Loucy (cell line): Measurements from ENCODE around the gene MTPN.

ENCODE experiments used
- EZH2phosphoT487 ChIP-seq: fragments of 200-600 bp; IDR thresholded peaks from 2 replicates; pipeline ENCODE4 v1.6.1; 2018; ENCODE audit warnings: antibody characterized with exemption, mild to moderate bottlenecking, moderate library complexity, borderline replicate concordance
- TF ChIP-seq, protein P1 (sequence below): fragments of 200-600 bp; sonication (generic); conservative IDR thresholded peaks from 2 replicates; pipeline ENCODE4 v1.5.1; 2014; ENCODE audit warnings: mild to moderate bottlenecking, antibody characterized with exemption, low read length

DNA sequence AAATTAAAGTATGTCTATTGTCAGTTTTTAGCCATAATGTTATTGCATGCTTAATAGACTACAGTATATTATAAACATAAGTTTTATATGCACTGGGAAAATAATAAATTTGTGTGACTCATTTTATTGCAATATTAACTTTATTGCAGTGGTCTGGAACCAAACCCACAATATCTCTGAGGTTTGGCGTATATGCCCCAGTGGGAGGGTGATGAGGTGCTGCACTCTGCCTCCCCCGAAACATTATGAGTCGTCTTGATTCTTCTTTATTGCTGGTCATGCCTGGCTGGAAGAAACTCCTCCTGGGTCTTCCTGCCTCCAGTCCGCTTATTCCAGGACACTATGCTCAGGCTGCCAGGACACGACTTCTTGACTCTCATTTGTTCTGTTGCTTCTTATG, 88.4 kb downstream of the MTPN start:
- TF ChIP-seq, protein P1, sequence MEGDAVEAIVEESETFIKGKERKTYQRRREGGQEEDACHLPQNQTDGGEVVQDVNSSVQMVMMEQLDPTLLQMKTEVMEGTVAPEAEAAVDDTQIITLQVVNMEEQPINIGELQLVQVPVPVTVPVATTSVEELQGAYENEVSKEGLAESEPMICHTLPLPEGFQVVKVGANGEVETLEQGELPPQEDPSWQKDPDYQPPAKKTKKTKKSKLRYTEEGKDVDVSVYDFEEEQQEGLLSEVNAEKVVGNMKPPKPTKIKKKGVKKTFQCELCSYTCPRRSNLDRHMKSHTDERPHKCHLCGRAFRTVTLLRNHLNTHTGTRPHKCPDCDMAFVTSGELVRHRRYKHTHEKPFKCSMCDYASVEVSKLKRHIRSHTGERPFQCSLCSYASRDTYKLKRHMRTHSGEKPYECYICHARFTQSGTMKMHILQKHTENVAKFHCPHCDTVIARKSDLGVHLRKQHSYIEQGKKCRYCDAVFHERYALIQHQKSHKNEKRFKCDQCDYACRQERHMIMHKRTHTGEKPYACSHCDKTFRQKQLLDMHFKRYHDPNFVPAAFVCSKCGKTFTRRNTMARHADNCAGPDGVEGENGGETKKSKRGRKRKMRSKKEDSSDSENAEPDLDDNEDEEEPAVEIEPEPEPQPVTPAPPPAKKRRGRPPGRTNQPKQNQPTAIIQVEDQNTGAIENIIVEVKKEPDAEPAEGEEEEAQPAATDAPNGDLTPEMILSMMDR, result no peak
- no peak for TF ChIP-seq EZH2phosphoT487
